WTC11 (cell line): ENCODE measurements around the gene NAPSA. TPM values are rescaled to one million over a fixed set of nuclear protein-coding genes. Genes with fewer than 3 reads are reported as not detected.

Source experiments
- ATAC-seq: fragments of 200-7000 bp; cut with Tn5 transposase; 2 replicates; pipeline ENCODE4 v1.10.0; 2021; ENCODE audit warnings: mild to moderate bottlenecking, moderate library complexity
- CTCF ChIA-PET: fragments of 300-600 bp; sonication (Branson Sonifier 250); formaldehyde crosslinking; loops from one replicate; lab custom pipeline; 2021; ENCODE audit warnings: antibody characterized with exemption; lab: Charles Lee
- POLR2A ChIA-PET: fragments of 350-600 bp; sonication (Branson Sonifier 250); formaldehyde crosslinking; loops from one replicate; lab custom pipeline; 2021; ENCODE audit warnings: antibody characterized with exemption; lab: Charles Lee
- DNase-seq: peaks from one replicate; pipeline ENCODE4 v3.0.0; 2021; ENCODE audit warnings: low spot score
- H3K27ac Mint-ChIP-seq: 2 replicates; pipeline ENCODE4 v1.8.0; 2021; ENCODE audit warnings: mixed read lengths
- H3K27me3 Mint-ChIP-seq: 2 replicates; pipeline ENCODE4 v1.8.0; 2021; ENCODE audit warnings: low read depth, mild to moderate bottlenecking, moderate library complexity, mixed read lengths
- H3K36me3 Mint-ChIP-seq: 2 replicates; pipeline ENCODE4 v1.8.0; 2021; ENCODE audit warnings: mixed read lengths
- H3K4me1 Mint-ChIP-seq: 2 replicates; pipeline ENCODE4 v1.8.0; 2022; ENCODE audit warnings: mixed read lengths
- H3K4me3 Mint-ChIP-seq: 2 replicates; pipeline ENCODE4 v1.8.0; 2021; ENCODE audit warnings: mild to moderate bottlenecking, moderate library complexity, mixed read lengths
- H3K9me3 Mint-ChIP-seq: 2 replicates; pipeline ENCODE4 v1.8.0; 2021; ENCODE audit warnings: mixed read lengths
- ARID4B ChIP-seq: sonication (generic); formaldehyde crosslinking; IDR thresholded peaks from 2 replicates; pipeline ENCODE4 v1.8.0; 2023; ENCODE audit warnings: missing genetic modification reagents, mild to moderate bottlenecking, borderline replicate concordance
- CBFB ChIP-seq: sonication (generic); formaldehyde crosslinking; IDR thresholded peaks from 2 replicates; pipeline ENCODE4 v1.8.1; 2022; ENCODE audit warnings: mild to moderate bottlenecking, low read depth, missing genetic modification reagents
- ERG ChIP-seq: fragments of 250-450 bp; sonication (Bioruptor Pico); IDR thresholded peaks from 2 replicates; pipeline ENCODE4 v1.8.0; 2021; ENCODE audit warnings: mild to moderate bottlenecking
- FOXK1 ChIP-seq: sonication (generic); formaldehyde crosslinking; IDR thresholded peaks from 2 replicates; pipeline ENCODE4 v1.8.0; 2022; ENCODE audit warnings: mild to moderate bottlenecking, moderate library complexity, missing genetic modification reagents
- FOXP1 ChIP-seq: sonication (generic); formaldehyde crosslinking; IDR thresholded peaks from 2 replicates; pipeline ENCODE4 v1.8.0; 2022; ENCODE audit warnings: missing genetic modification reagents, mild to moderate bottlenecking, moderate library complexity, borderline replicate concordance
- HMGA2 ChIP-seq: fragments of 250-450 bp; sonication (Bioruptor Pico); IDR thresholded peaks from 2 replicates; pipeline ENCODE4 v1.4.0; 2021; ENCODE audit warnings: mild to moderate bottlenecking, moderate library complexity
- HMGXB4 ChIP-seq: sonication (generic); formaldehyde crosslinking; IDR thresholded peaks from 2 replicates; pipeline ENCODE4 v1.8.1; 2023; ENCODE audit warnings: mild to moderate bottlenecking, moderate library complexity, missing genetic modification reagents
- MLX ChIP-seq: sonication (generic); formaldehyde crosslinking; IDR thresholded peaks from 2 replicates; pipeline ENCODE4 v1.8.1; 2023; ENCODE audit warnings: mild to moderate bottlenecking, missing genetic modification reagents, moderate library complexity
- NFE2L1 ChIP-seq: sonication (generic); formaldehyde crosslinking; IDR thresholded peaks from 2 replicates; pipeline ENCODE4 v1.8.1; 2023; ENCODE audit warnings: missing genetic modification reagents
- NFYB ChIP-seq: sonication (generic); formaldehyde crosslinking; conservative IDR thresholded peaks from 2 replicates; pipeline ENCODE4 v1.8.0; 2022; ENCODE audit warnings: low read depth, missing genetic modification reagents
- NR3C1 ChIP-seq: sonication (generic); formaldehyde crosslinking; conservative IDR thresholded peaks from 2 replicates; pipeline ENCODE4 v1.8.1; 2023; ENCODE audit warnings: low read depth, mild to moderate bottlenecking, missing genetic modification reagents
- SP1 ChIP-seq: sonication (generic); formaldehyde crosslinking; conservative IDR thresholded peaks from 2 replicates; pipeline ENCODE4 v1.8.1; 2022; ENCODE audit warnings: missing genetic modification reagents
- USF2 ChIP-seq: sonication (generic); formaldehyde crosslinking; IDR thresholded peaks from 2 replicates; pipeline ENCODE4 v1.8.1; 2023; ENCODE audit warnings: mild to moderate bottlenecking, missing genetic modification reagents, moderate library complexity
- ZNF396 ChIP-seq: fragments of 250-450 bp; sonication (Bioruptor Pico); IDR thresholded peaks from 2 replicates; pipeline ENCODE4 v1.8.0; 2021; ENCODE audit warnings: mild to moderate bottlenecking, moderate library complexity, borderline replicate concordance
- total RNA-seq: library from RNA; stranded (reverse); gene quantifications from 3 replicates; pipeline ENCODE4 v1.2.3, GENCODE V29; 2021
- TF ChIP-seq, protein P1 (sequence below): sonication (generic); formaldehyde crosslinking; IDR thresholded peaks from 2 replicates; pipeline ENCODE4 v1.8.1; 2022; ENCODE audit warnings: mild to moderate bottlenecking, moderate library complexity, missing genetic modification reagents
- TF ChIP-seq, protein P2 (sequence below): sonication (generic); formaldehyde crosslinking; conservative IDR thresholded peaks from 2 replicates; pipeline ENCODE4 v1.8.1; 2022; ENCODE audit warnings: mild to moderate bottlenecking, missing genetic modification reagents
- TF ChIP-seq, protein P3 (sequence below): sonication (generic); formaldehyde crosslinking; IDR thresholded peaks from 2 replicates; pipeline ENCODE4 v1.8.0; 2022; ENCODE audit warnings: mild to moderate bottlenecking, missing genetic modification reagents
- TF ChIP-seq, protein P4 (sequence below): fragments of 200-600 bp; IDR thresholded peaks from 2 replicates; pipeline ENCODE4 v1.8.0; 2022; ENCODE audit warnings: antibody characterized with exemption
- TF ChIP-seq, protein P5 (sequence below): sonication (generic); formaldehyde crosslinking; IDR thresholded peaks from 2 replicates; pipeline ENCODE4 v1.8.1; 2023; ENCODE audit warnings: mild to moderate bottlenecking, missing genetic modification reagents

Gene NAPSA
- total RNA-seq, 1 experiment from 2014 or later = 2.7 TPM

GRCh38 chr19:50328224-50328872, 37.1 kb downstream of the NAPSA start:
- peaks cover 48% of the 10 kb centered on the region for H3K4me1 Mint-ChIP-seq
- H3K27me3 Mint-ChIP-seq = peaks cover 31% of the 10 kb centered on the region
- H3K36me3 Mint-ChIP-seq = peaks cover 5% of the 10 kb centered on the region
- H3K9me3 Mint-ChIP-seq = no peaks in the 10 kb centered on the region
- peak overlapping the region; percentile 37 for H3K4me3 Mint-ChIP-seq
- no peak overlapping the region for H3K27ac Mint-ChIP-seq
- ChIA-PET CTCF (interaction anchor here (0.6 to 3.3 kb wide), 34 partner anchors 13 to 263 kb away, joined by 3 to 58 read pairs (median 6); no protein-coding TSS in a partner anchor), POLR2A (interaction anchor here (1.0 to 2.1 kb wide), 8 partner anchors 9 to 62 kb away, joined by 3 to 20 read pairs (median 4); no protein-coding TSS in a partner anchor)
- TF ChIP-seq, protein P1, sequence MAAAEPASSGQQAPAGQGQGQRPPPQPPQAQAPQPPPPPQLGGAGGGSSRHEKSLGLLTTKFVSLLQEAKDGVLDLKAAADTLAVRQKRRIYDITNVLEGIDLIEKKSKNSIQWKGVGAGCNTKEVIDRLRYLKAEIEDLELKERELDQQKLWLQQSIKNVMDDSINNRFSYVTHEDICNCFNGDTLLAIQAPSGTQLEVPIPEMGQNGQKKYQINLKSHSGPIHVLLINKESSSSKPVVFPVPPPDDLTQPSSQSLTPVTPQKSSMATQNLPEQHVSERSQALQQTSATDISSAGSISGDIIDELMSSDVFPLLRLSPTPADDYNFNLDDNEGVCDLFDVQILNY (CRISPR knock-in tag) = peak; percentile 56; the same call in 1 of the 2 replicates
- TF ChIP-seq, protein P2, sequence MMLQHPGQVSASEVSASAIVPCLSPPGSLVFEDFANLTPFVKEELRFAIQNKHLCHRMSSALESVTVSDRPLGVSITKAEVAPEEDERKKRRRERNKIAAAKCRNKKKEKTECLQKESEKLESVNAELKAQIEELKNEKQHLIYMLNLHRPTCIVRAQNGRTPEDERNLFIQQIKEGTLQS (CRISPR knock-in tag) = no peak
- TF ChIP-seq CBFB (no peak), HMGXB4 (0 out of 2 replicates have a peak, but pooled peaks have one; percentile 36), ZNF396 (CRISPR knock-in tag) (no peak), NFYB (CRISPR knock-in tag) (peak; percentile 6; the same call in 1 of the 2 replicates), ARID4B (0 out of 2 replicates have a peak, but pooled peaks have one; percentile 37), HMGA2 (no peak), NFE2L1 (no peak), FOXK1 (CRISPR knock-in tag) (0 out of 2 replicates have a peak, but pooled peaks have one; percentile 33), USF2 (0 out of 2 replicates have a peak, but pooled peaks have one; percentile 18), NR3C1 (CRISPR knock-in tag) (0 out of 2 replicates have a peak, but pooled peaks have one; percentile 30), SP1 (peak; percentile 58), MLX (CRISPR knock-in tag) (no peak), FOXP1 (CRISPR knock-in tag) (peak; percentile 49; the same call in 1 of the 2 replicates), ERG (CRISPR knock-in tag) (no peak)
- TF ChIP-seq, protein P3, sequence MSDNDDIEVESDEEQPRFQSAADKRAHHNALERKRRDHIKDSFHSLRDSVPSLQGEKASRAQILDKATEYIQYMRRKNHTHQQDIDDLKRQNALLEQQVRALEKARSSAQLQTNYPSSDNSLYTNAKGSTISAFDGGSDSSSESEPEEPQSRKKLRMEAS (CRISPR knock-in tag) = peak; percentile 63
- TF ChIP-seq, protein P4, sequence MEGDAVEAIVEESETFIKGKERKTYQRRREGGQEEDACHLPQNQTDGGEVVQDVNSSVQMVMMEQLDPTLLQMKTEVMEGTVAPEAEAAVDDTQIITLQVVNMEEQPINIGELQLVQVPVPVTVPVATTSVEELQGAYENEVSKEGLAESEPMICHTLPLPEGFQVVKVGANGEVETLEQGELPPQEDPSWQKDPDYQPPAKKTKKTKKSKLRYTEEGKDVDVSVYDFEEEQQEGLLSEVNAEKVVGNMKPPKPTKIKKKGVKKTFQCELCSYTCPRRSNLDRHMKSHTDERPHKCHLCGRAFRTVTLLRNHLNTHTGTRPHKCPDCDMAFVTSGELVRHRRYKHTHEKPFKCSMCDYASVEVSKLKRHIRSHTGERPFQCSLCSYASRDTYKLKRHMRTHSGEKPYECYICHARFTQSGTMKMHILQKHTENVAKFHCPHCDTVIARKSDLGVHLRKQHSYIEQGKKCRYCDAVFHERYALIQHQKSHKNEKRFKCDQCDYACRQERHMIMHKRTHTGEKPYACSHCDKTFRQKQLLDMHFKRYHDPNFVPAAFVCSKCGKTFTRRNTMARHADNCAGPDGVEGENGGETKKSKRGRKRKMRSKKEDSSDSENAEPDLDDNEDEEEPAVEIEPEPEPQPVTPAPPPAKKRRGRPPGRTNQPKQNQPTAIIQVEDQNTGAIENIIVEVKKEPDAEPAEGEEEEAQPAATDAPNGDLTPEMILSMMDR = no peak; the same call in 1 of the 2 replicates
- TF ChIP-seq, protein P5, sequence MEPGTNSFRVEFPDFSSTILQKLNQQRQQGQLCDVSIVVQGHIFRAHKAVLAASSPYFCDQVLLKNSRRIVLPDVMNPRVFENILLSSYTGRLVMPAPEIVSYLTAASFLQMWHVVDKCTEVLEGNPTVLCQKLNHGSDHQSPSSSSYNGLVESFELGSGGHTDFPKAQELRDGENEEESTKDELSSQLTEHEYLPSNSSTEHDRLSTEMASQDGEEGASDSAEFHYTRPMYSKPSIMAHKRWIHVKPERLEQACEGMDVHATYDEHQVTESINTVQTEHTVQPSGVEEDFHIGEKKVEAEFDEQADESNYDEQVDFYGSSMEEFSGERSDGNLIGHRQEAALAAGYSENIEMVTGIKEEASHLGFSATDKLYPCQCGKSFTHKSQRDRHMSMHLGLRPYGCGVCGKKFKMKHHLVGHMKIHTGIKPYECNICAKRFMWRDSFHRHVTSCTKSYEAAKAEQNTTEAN = no peak
- peak; percentile 49 for DNase-seq
- ATAC-seq = no peak
